C4-2B (cell line): Measurements from ENCODE around the gene RIGI.

Experiments
- H3K27ac ChIP-seq: fragments of 450-650 bp; 2 replicates; pipeline ENCODE4 v1.5.1; 2017
- ZFX ChIP-seq: fragments of 450-650 bp; IDR thresholded peaks from 2 replicates; pipeline ENCODE4 v1.6.1; 2017
- TF ChIP-seq, protein P1 (sequence below): fragments of 450-650 bp; conservative IDR thresholded peaks from 2 replicates; pipeline ENCODE4 v1.5.1; 2017; ENCODE audit warnings: mild to moderate bottlenecking

Gene RIGI

DNA sequence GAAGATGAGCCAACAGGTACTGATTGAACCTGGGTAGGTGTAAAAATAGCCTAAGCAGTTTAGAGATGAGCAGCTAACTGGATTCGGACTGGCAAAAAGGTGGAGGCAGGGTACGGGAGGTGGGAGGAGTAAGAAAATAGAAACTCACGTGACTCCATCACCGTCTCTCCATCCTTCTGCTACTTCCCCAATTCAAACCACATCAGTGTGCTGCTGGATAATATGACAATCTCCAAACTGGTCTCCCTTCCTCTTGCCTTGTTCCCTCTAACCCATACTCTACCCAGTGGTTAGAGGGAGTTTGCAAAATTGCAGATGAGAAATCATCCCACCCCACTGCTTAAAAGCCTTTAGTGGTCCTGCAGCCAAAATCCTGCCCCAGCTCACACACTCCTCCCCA is 42.7 kb downstream of the RIGI start:
- TF ChIP-seq ZFX, result no peak
- TF ChIP-seq, protein P1, sequence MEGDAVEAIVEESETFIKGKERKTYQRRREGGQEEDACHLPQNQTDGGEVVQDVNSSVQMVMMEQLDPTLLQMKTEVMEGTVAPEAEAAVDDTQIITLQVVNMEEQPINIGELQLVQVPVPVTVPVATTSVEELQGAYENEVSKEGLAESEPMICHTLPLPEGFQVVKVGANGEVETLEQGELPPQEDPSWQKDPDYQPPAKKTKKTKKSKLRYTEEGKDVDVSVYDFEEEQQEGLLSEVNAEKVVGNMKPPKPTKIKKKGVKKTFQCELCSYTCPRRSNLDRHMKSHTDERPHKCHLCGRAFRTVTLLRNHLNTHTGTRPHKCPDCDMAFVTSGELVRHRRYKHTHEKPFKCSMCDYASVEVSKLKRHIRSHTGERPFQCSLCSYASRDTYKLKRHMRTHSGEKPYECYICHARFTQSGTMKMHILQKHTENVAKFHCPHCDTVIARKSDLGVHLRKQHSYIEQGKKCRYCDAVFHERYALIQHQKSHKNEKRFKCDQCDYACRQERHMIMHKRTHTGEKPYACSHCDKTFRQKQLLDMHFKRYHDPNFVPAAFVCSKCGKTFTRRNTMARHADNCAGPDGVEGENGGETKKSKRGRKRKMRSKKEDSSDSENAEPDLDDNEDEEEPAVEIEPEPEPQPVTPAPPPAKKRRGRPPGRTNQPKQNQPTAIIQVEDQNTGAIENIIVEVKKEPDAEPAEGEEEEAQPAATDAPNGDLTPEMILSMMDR, result no peak
- H3K27ac ChIP-seq, result no peak overlapping the region
